WERI-Rb-1 (cell line): ENCODE data around the gene FAH.

Experiments
- DNase-seq: peaks from one replicate; pipeline ENCODE4 v3.0.0-alpha.2; 2020
- H3K27ac ChIP-seq: fragments of 250-450 bp; sonication (Bioruptor Pico); 2 replicates; pipeline ENCODE4 v1.5.1; 2020; ENCODE audit warnings: mild to moderate bottlenecking, moderate library complexity
- H3K27me3 ChIP-seq: fragments of 250-450 bp; sonication (Bioruptor Pico); 2 replicates; pipeline ENCODE4 v1.5.1; 2021; ENCODE audit warnings: mild to moderate bottlenecking, low read depth, moderate library complexity; ENCODE audit not compliant: insufficient read depth, severe bottlenecking
- H3K36me3 ChIP-seq: fragments of 250-450 bp; sonication (Bioruptor Pico); 2 replicates; pipeline ENCODE4 v1.5.1; 2020; ENCODE audit warnings: mild to moderate bottlenecking, moderate library complexity
- H3K4me3 ChIP-seq: 2 replicates; pipeline ENCODE4 v1.5.1; 2011; ENCODE audit warnings: low read depth, mild to moderate bottlenecking, control low read depth, low read length
- H3K9me3 ChIP-seq: fragments of 250-450 bp; sonication (Bioruptor Pico); 2 replicates; pipeline ENCODE4 v1.5.1; 2021; ENCODE audit warnings: mild to moderate bottlenecking, moderate library complexity; ENCODE audit not compliant: severe bottlenecking
- TF ChIP-seq, protein P1 (sequence below): IDR thresholded peaks from 2 replicates; pipeline ENCODE4 v1.5.1; 2011; ENCODE audit warnings: low read depth, mild to moderate bottlenecking, control low read depth, inconsistent platforms, low read length

The FAH gene

DNA sequence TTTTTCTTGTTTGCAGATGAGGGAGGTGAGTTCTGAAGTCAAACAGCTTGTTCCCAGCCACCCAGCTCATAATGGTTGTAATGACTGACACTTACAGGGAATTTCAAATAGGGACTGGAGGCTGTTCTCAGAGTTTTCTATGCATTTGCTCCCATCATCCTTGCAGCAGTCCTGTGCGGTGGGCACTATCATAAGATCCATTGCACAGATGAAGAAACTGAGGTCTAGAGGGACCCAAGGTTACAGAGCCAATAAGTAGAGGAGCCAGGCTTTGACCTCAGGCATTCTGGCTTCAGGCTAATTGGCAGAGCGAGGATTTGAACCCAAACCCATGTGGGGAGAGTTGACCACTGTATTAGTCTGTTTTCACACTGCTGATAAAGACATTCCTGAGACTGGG, 32.4 kb downstream of the FAH start:
- no peaks in the 10 kb centered on the region for H3K9me3 ChIP-seq
- DNase-seq: no peak
- no peak overlapping the region for H3K4me3 ChIP-seq
- no peak overlapping the region for H3K27ac ChIP-seq
- no peaks in the 10 kb centered on the region for H3K27me3 ChIP-seq
- TF ChIP-seq, protein P1, sequence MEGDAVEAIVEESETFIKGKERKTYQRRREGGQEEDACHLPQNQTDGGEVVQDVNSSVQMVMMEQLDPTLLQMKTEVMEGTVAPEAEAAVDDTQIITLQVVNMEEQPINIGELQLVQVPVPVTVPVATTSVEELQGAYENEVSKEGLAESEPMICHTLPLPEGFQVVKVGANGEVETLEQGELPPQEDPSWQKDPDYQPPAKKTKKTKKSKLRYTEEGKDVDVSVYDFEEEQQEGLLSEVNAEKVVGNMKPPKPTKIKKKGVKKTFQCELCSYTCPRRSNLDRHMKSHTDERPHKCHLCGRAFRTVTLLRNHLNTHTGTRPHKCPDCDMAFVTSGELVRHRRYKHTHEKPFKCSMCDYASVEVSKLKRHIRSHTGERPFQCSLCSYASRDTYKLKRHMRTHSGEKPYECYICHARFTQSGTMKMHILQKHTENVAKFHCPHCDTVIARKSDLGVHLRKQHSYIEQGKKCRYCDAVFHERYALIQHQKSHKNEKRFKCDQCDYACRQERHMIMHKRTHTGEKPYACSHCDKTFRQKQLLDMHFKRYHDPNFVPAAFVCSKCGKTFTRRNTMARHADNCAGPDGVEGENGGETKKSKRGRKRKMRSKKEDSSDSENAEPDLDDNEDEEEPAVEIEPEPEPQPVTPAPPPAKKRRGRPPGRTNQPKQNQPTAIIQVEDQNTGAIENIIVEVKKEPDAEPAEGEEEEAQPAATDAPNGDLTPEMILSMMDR: no peak
- no peaks in the 10 kb centered on the region; the same call in 1 of the 2 replicates for H3K36me3 ChIP-seq

- H3K9me3 ChIP-seq: no peaks in the 10 kb centered on the region
- TF ChIP-seq, protein P1: no peak
- no peaks in the 10 kb centered on the region; the same call in 1 of the 2 replicates for H3K36me3 ChIP-seq
- no peak for DNase-seq
- no peaks in the 10 kb centered on the region for H3K27me3 ChIP-seq
- H3K27ac ChIP-seq: no peak overlapping the region
- H3K4me3 ChIP-seq: no peak overlapping the region
These were observed 33.3 kb downstream of the FAH start for GRCh38 chr15:80186066-80186465.

DNA sequence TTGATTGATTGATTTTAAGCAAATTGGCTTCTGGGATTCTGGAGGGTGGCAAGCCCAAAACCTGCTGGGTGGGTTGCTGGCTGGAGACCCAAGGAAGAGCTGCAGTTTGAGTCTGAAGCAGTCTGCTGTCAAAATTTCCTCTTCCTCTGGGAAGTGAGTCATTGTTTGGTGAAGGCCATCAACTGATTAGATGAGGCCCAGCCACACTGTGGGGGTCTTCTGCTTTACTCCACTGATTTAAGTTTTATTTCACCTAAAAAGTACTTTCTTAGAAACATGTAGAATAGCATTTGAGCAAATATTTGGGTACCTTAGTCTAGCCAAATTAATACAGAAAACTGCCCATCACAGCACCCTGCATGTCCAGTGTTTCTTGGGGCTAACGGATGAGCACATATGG, 33.8 kb downstream of the FAH start:
- H3K36me3 ChIP-seq: no peaks in the 10 kb centered on the region; the same call in 1 of the 2 replicates
- no peaks in the 10 kb centered on the region for H3K9me3 ChIP-seq
- no peaks in the 10 kb centered on the region for H3K27me3 ChIP-seq
- no peak overlapping the region for H3K27ac ChIP-seq
- no peak for DNase-seq
- TF ChIP-seq, protein P1: no peak
- no peak overlapping the region for H3K4me3 ChIP-seq

GRCh38 chr15:80188251-80188650, 35.5 kb downstream of the FAH start:
- Histone ChIP-seq H3K27ac (no peak overlapping the region), H3K9me3 (no peaks in the 10 kb centered on the region), H3K36me3 (no peaks in the 10 kb centered on the region; the same call in 1 of the 2 replicates), H3K4me3 (no peak overlapping the region), H3K27me3 (no peaks in the 10 kb centered on the region)
- no peak for DNase-seq
- TF ChIP-seq, protein P1: no peak

- no peak overlapping the region for H3K27ac ChIP-seq
- H3K9me3 ChIP-seq: no peaks in the 10 kb centered on the region
- no peak for DNase-seq
- no peaks in the 10 kb centered on the region for H3K27me3 ChIP-seq
- no peaks in the 10 kb centered on the region; the same call in 1 of the 2 replicates for H3K36me3 ChIP-seq
- H3K4me3 ChIP-seq: no peak overlapping the region
- TF ChIP-seq, protein P1: no peak
These were observed 38.4 kb downstream of the FAH start for GRCh38 chr15:80191198-80191597.

- Histone ChIP-seq H3K27me3 (no peaks in the 10 kb centered on the region), H3K27ac (no peak overlapping the region), H3K9me3 (no peaks in the 10 kb centered on the region), H3K36me3 (no peaks in the 10 kb centered on the region; the same call in 1 of the 2 replicates), H3K4me3 (no peak overlapping the region)
- no peak for DNase-seq
- TF ChIP-seq, protein P1: no peak
These were observed 39.2 kb downstream of the FAH start for GRCh38 chr15:80191897-80192595.
